Measurements from ENCODE around the gene POLD2.
"Not testable (repeated sequence)": the region's sequence is repeated elsewhere in the genome, so short reads cannot be mapped to it uniquely, and the experiment has no call there.

Gene POLD2

GRCh38 chr7:44123190-44124003 lies at the start of gene POLD2:
POLD2 (minus strand) TSS chr7:44123548; CDS start chr7:44122053, 1,495 bp downstream.
- in situ Hi-C loops (cut with MboI; ENCODE audit: low sequenced_read_pairs), result no loop called here

- in situ Hi-C loops (cut with MboI; ENCODE audit: low sequenced_read_pairs), result no loop called here
Observed at GRCh38 chr7:44172803-44173424, 49.6 kb upstream of the POLD2 start.

GRCh38 chr7:44172352-44172751 lies 49.0 kb upstream of the POLD2 start:
- in situ Hi-C loops (cut with MboI; ENCODE audit: low sequenced_read_pairs), result no loop called here

GRCh38 chr7:44171901-44172300 lies 48.6 kb upstream of the POLD2 start:
- in situ Hi-C loops (cut with MboI; ENCODE audit: low sequenced_read_pairs), result not testable (repeated sequence)

- in situ Hi-C loops (cut with MboI; ENCODE audit: low sequenced_read_pairs), result no loop called here
Observed at GRCh38 chr7:44167920-44168319, 44.6 kb upstream of the POLD2 start.

- in situ Hi-C loops (cut with MboI; ENCODE audit: low sequenced_read_pairs), result no loop called here
Observed at GRCh38 chr7:44163591-44163990, 40.2 kb upstream of the POLD2 start.

- in situ Hi-C loops (cut with MboI; ENCODE audit: low sequenced_read_pairs), result no loop called here
Observed at GRCh38 chr7:44162785-44163395, 39.5 kb upstream of the POLD2 start.

GRCh38 chr7:44162179-44162578 lies 38.8 kb upstream of the POLD2 start:
- in situ Hi-C loops (cut with MboI; ENCODE audit: low sequenced_read_pairs), result no loop called here

- in situ Hi-C loops (cut with MboI; ENCODE audit: low sequenced_read_pairs), result no loop called here
Observed at GRCh38 chr7:44161371-44161770, 38.0 kb upstream of the POLD2 start.

- in situ Hi-C loops (cut with MboI; ENCODE audit: low sequenced_read_pairs), result no loop called here
Observed at GRCh38 chr7:44159824-44160630, 36.7 kb upstream of the POLD2 start.

- in situ Hi-C loops (cut with MboI; ENCODE audit: low sequenced_read_pairs), result no loop called here
Observed at GRCh38 chr7:44158873-44159631, 35.7 kb upstream of the POLD2 start.

GRCh38 chr7:44158096-44158872 lies 34.9 kb upstream of the POLD2 start:
- in situ Hi-C loops (cut with MboI; ENCODE audit: low sequenced_read_pairs), result no loop called here

- in situ Hi-C loops (cut with MboI; ENCODE audit: low sequenced_read_pairs), result no loop called here
Observed at GRCh38 chr7:44157116-44158080, 34.0 kb upstream of the POLD2 start.

GRCh38 chr7:44156453-44157010 lies 33.2 kb upstream of the POLD2 start:
- in situ Hi-C loops (cut with MboI; ENCODE audit: low sequenced_read_pairs), result no loop called here

GRCh38 chr7:44155191-44156185 lies 32.1 kb upstream of the POLD2 start:
- in situ Hi-C loops (cut with MboI; ENCODE audit: low sequenced_read_pairs), result no loop called here

- in situ Hi-C loops (cut with MboI; ENCODE audit: low sequenced_read_pairs), result no loop called here
Observed at GRCh38 chr7:44154703-44155102, 31.4 kb upstream of the POLD2 start.

GRCh38 chr7:44153948-44154335 lies 30.6 kb upstream of the POLD2 start:
- in situ Hi-C loops (cut with MboI; ENCODE audit: low sequenced_read_pairs), result no loop called here
